ENCODE results near the gene CADM2.

The CADM2 gene

DNA sequence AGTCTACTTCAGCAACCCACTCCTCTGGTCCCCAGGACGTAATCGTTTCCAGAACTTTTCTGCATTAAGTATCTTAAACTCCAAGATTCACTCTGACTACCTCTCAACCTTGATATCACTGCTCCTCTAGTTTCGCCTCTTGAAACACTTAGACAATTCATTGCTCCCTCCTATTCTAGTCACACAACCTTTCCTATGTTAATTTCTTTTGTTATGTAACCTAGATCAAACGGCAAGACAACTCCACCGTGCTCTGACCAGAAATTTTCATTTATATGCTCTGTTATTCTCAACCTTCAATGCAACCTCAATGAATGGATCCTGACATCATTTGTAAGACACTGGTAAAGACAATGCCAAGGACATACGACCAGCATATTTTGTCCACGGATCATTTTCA lies 71.3 kb downstream of the CADM2 start:
- no peaks in the 10 kb centered on the region for H3K9me3 ChIP-seq (ENCODE audit: low read depth, low read length)
- no peak overlapping the region for H3K27ac ChIP-seq
- no peak for TF ChIP-seq EZH2 (IDR thresholded peaks at IDR 0.05)
- no peak for TF ChIP-seq FOXP2 (optimal IDR thresholded peaks at IDR 0.05; ENCODE audit: control extremely low read depth, extremely low read length, insufficient read depth)
- no peak for TF ChIP-seq POLR2AphosphoS5 (IDR thresholded peaks at IDR 0.05; ENCODE audit: borderline replicate concordance, low read depth, low read length)
- no peak for DNase-seq (ENCODE audit: low read depth, low spot score)
- no peak overlapping the region for H3K4me3 ChIP-seq
- no peak overlapping the region for H3K9ac ChIP-seq (ENCODE audit: insufficient read length)
- no peaks in the 10 kb centered on the region for H3K36me3 ChIP-seq (ENCODE audit: insufficient read depth, low read length)

DNA sequence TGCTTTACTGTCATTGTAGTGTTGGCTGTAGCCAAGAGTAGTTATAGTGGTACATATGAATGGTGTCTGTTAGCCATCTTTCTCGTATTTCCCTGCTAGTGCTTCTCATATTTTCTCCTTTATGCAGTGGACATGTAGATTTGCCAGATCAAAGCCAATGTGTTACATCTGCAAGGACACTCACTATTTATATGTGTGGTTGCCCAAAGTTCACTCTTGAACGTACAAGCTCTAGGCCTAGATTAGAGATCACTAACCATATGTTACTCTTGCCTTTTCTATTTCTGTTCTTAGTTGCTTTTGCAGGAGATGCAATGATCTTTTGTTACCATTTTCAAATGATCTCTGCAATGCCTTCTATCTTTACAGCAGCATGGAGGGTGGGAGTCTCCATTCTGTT lies 78.4 kb downstream of the CADM2 start:
- Histone ChIP-seq H3K27ac (no peak overlapping the region), H3K4me3 (no peak overlapping the region), H3K9ac (ENCODE audit: insufficient read length) (no peak overlapping the region), H3K9me3 (ENCODE audit: low read depth, low read length) (no peaks in the 10 kb centered on the region), H3K36me3 (ENCODE audit: insufficient read depth, low read length) (no peaks in the 10 kb centered on the region)
- TF ChIP-seq EZH2 (IDR thresholded peaks at IDR 0.05), result no peak
- TF ChIP-seq POLR2AphosphoS5 (IDR thresholded peaks at IDR 0.05; ENCODE audit: borderline replicate concordance, low read depth, low read length), result no peak
- TF ChIP-seq FOXP2 (optimal IDR thresholded peaks at IDR 0.05; ENCODE audit: control extremely low read depth, extremely low read length, insufficient read depth), result no peak
- no peak for DNase-seq (ENCODE audit: low read depth, low spot score)

- Histone ChIP-seq H3K9ac (ENCODE audit: insufficient read length) (no peak overlapping the region), H3K4me3 (no peak overlapping the region), H3K36me3 (ENCODE audit: insufficient read depth, low read length) (no peaks in the 10 kb centered on the region), H3K27ac (no peak overlapping the region), H3K9me3 (ENCODE audit: low read depth, low read length) (no peaks in the 10 kb centered on the region)
- TF ChIP-seq FOXP2 (optimal IDR thresholded peaks at IDR 0.05; ENCODE audit: control extremely low read depth, extremely low read length, insufficient read depth) (no peak), EZH2 (IDR thresholded peaks at IDR 0.05) (no peak), POLR2AphosphoS5 (IDR thresholded peaks at IDR 0.05; ENCODE audit: borderline replicate concordance, low read depth, low read length) (no peak)
- no peak for DNase-seq (ENCODE audit: low read depth, low spot score)
Measured at GRCh38 chr3:85041001-85041400, 82.2 kb downstream of the CADM2 start.

- TF ChIP-seq POLR2AphosphoS5 (IDR thresholded peaks at IDR 0.05; ENCODE audit: borderline replicate concordance, low read depth, low read length) (no peak), EZH2 (IDR thresholded peaks at IDR 0.05) (no peak), FOXP2 (optimal IDR thresholded peaks at IDR 0.05; ENCODE audit: control extremely low read depth, extremely low read length, insufficient read depth) (no peak)
Measured at GRCh38 chr3:85041562-85042055, 82.8 kb downstream of the CADM2 start.

DNA sequence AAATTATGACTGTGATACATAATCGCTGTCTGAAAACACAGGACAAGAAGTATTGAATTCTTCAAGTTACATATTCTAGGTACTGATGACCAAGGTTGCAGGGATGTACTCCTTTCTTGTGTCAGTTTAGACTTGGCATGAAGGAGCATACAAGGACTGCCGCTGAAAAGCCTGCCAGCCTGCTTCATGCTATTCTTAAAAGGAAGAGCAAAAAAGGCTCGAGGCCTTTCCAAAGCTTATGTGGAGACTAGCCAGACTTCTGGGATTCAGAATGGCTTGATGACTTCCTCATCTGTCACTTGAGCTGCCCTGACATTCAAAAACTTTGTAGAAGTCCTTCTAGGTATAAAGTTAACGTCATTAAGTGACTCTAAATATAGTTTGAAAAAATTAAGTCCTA lies 92.0 kb downstream of the CADM2 start:
- DNase-seq (ENCODE audit: low read depth, low spot score), result no peak
- Histone ChIP-seq H3K27ac (peak overlapping the region; percentile 42; the same call in 1 of the 2 replicates), H3K36me3 (ENCODE audit: insufficient read depth, low read length) (no peaks in the 10 kb centered on the region), H3K9ac (ENCODE audit: insufficient read length) (no peak overlapping the region), H3K4me3 (no peak overlapping the region), H3K9me3 (ENCODE audit: low read depth, low read length) (no peaks in the 10 kb centered on the region)
- TF ChIP-seq EZH2 (IDR thresholded peaks at IDR 0.05) (no peak), POLR2AphosphoS5 (IDR thresholded peaks at IDR 0.05; ENCODE audit: borderline replicate concordance, low read depth, low read length) (no peak), FOXP2 (optimal IDR thresholded peaks at IDR 0.05; ENCODE audit: control extremely low read depth, extremely low read length, insufficient read depth) (no peak)

More at GRCh38 chr3:85041562-85042055, 82.8 kb downstream of the CADM2 start:
- DNase-seq (ENCODE audit: low read depth, low spot score), result no peak
- Histone ChIP-seq H3K9me3 (ENCODE audit: low read depth, low read length) (no peaks in the 10 kb centered on the region), H3K36me3 (ENCODE audit: insufficient read depth, low read length) (no peaks in the 10 kb centered on the region), H3K4me3 (no peak overlapping the region), H3K9ac (ENCODE audit: insufficient read length) (no peak overlapping the region), H3K27ac (no peak overlapping the region)

- TF ChIP-seq FOXP2 (optimal IDR thresholded peaks at IDR 0.05; ENCODE audit: control extremely low read depth, extremely low read length, insufficient read depth) (no peak), POLR2AphosphoS5 (IDR thresholded peaks at IDR 0.05; ENCODE audit: borderline replicate concordance, low read depth, low read length) (no peak), EZH2 (IDR thresholded peaks at IDR 0.05) (no peak)
- H3K4me3 ChIP-seq, result no peak overlapping the region
- H3K9me3 ChIP-seq (ENCODE audit: low read depth, low read length), result no peaks in the 10 kb centered on the region
- peak; percentile 66 for DNase-seq (ENCODE audit: low read depth, low spot score)
- H3K9ac ChIP-seq (ENCODE audit: insufficient read length), result no peak overlapping the region
- peak overlapping the region; percentile 45; the same call in 1 of the 2 replicates for H3K27ac ChIP-seq
- H3K36me3 ChIP-seq (ENCODE audit: insufficient read depth, low read length), result no peaks in the 10 kb centered on the region
Measured at GRCh38 chr3:85051786-85052185, 93.0 kb downstream of the CADM2 start.

- no peak overlapping the region for H3K9ac ChIP-seq (ENCODE audit: insufficient read length)
- H3K27ac ChIP-seq, result no peak overlapping the region
- H3K4me3 ChIP-seq, result no peak overlapping the region
- no peaks in the 10 kb centered on the region for H3K36me3 ChIP-seq (ENCODE audit: insufficient read depth, low read length)
- no peak for DNase-seq (ENCODE audit: low read depth, low spot score)
- H3K9me3 ChIP-seq (ENCODE audit: low read depth, low read length), result no peaks in the 10 kb centered on the region
- no peak for TF ChIP-seq EZH2 (IDR thresholded peaks at IDR 0.05)
- TF ChIP-seq POLR2AphosphoS5 (IDR thresholded peaks at IDR 0.05; ENCODE audit: borderline replicate concordance, low read depth, low read length), result no peak
- no peak for TF ChIP-seq FOXP2 (optimal IDR thresholded peaks at IDR 0.05; ENCODE audit: control extremely low read depth, extremely low read length, insufficient read depth)
Measured at GRCh38 chr3:85053626-85054025, 94.8 kb downstream of the CADM2 start.

DNA sequence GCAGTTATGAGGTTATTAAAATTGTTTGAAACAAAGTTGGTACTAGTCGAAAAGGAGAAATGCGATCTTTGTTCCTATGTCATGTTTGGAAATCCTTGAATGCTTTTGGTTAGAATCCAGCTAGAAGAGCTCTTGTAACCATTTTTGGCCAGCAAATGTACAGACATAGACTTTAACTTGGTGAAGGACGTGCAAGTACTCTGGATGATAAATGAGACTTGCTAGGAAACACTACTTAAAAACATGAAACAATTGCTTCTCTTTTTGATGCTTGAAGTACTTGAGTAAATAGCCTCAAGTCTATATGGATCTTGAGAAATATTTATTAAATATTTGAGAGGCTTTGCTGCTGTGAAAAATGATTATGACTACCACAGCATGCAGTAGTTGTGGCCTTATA lies 95.8 kb downstream of the CADM2 start:
- H3K9me3 ChIP-seq (ENCODE audit: low read depth, low read length), result no peaks in the 10 kb centered on the region
- no peak overlapping the region for H3K4me3 ChIP-seq
- H3K9ac ChIP-seq (ENCODE audit: insufficient read length), result no peak overlapping the region
- TF ChIP-seq EZH2 (IDR thresholded peaks at IDR 0.05) (no peak), POLR2AphosphoS5 (IDR thresholded peaks at IDR 0.05; ENCODE audit: borderline replicate concordance, low read depth, low read length) (no peak), FOXP2 (optimal IDR thresholded peaks at IDR 0.05; ENCODE audit: control extremely low read depth, extremely low read length, insufficient read depth) (no peak)
- H3K36me3 ChIP-seq (ENCODE audit: insufficient read depth, low read length), result no peaks in the 10 kb centered on the region
- no peak overlapping the region for H3K27ac ChIP-seq
- DNase-seq (ENCODE audit: low read depth, low spot score), result no peak

DNA sequence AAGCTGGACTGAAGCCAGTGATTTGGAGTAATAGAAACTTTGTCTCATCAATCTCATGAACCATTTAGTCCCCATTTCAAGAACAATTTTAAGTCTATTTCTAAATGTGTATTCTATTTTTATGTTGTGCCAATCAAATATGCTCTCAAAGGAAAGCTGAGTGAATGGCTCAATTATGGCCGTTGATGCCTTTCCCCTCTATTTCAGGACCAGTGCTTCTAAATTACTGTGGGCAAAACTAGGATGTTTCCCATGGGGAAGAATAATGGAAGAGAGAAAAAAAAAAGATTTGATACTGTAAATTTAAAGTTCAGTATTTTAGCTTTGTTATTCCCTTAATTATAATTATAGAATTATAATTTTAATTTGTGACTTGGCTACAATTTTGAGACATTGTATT lies 110.1 kb downstream of the CADM2 start:
- Histone ChIP-seq H3K27ac (no peak overlapping the region), H3K9me3 (ENCODE audit: low read depth, low read length) (no peaks in the 10 kb centered on the region), H3K9ac (ENCODE audit: insufficient read length) (no peak overlapping the region), H3K4me3 (no peak overlapping the region), H3K36me3 (ENCODE audit: insufficient read depth, low read length) (no peaks in the 10 kb centered on the region)
- TF ChIP-seq FOXP2 (optimal IDR thresholded peaks at IDR 0.05; ENCODE audit: control extremely low read depth, extremely low read length, insufficient read depth) (no peak), POLR2AphosphoS5 (IDR thresholded peaks at IDR 0.05; ENCODE audit: borderline replicate concordance, low read depth, low read length) (no peak), EZH2 (IDR thresholded peaks at IDR 0.05) (no peak)
- DNase-seq (ENCODE audit: low read depth, low spot score), result no peak

All from SK-N-MC (cell line).